Heart left ventricle (tissue), 16 donors: ENCODE data around the gene WHAMM. TPM values are rescaled to one million over a fixed set of nuclear protein-coding genes. Genes with fewer than 3 reads are reported as not detected.

Source experiments
- ATAC-seq, 4 donors: fragments of 200-7000 bp; cut with Tn5 transposase; one replicate each; pipeline ENCODE4 v1.9.1; 2020 to 2022; ENCODE audit warnings: moderate library complexity in 4 of 4, mild to moderate bottlenecking in 3 of 4, moderate number of reproducible peaks in 1 of 4
- DNase-seq, 5 donors: peaks; one replicate each; pipeline ENCODE4 v3.0.0-alpha.2; 2020
- H3K27ac ChIP-seq, 12 donors: fragments of 200-600 bp; sonication (generic) in 4 of 12; one replicate each; pipeline versions ENCODE4 v1.5.0 to v1.8.0; 2016 to 2022; ENCODE audit warnings: mild to moderate bottlenecking in 2 of 12
- H3K27me3 ChIP-seq, 9 donors: fragments of 200-600 bp; sonication (generic) in 2 of 9; one replicate each; pipeline versions ENCODE4 v1.5.1 to v1.8.0; 2016 to 2022; ENCODE audit warnings: mild to moderate bottlenecking in 3 of 9
- H3K36me3 ChIP-seq, 9 donors: fragments of 200-600 bp; sonication (generic) in 2 of 9; one replicate each; pipeline versions ENCODE4 v1.5.0 to v1.8.0; 2018 to 2022; ENCODE audit warnings: mild to moderate bottlenecking in 2 of 9
- H3K4me1 ChIP-seq, 12 donors: fragments of 200-600 bp; sonication (generic) in 4 of 12; one replicate each; pipeline versions ENCODE4 v1.5.0 to v1.8.0; 2016 to 2022; ENCODE audit warnings: mild to moderate bottlenecking in 3 of 12
- H3K4me3 ChIP-seq, 12 donors: fragments of 200-600 bp; sonication (generic) in 4 of 12; one replicate each; pipeline versions ENCODE4 v1.5.0 to v1.8.0; 2017 to 2022; ENCODE audit warnings: mild to moderate bottlenecking in 9 of 12, moderate library complexity in 4 of 12
- H3K9me3 ChIP-seq, 12 donors: fragments of 200-600 bp; sonication (generic) in 4 of 12; one replicate each; pipeline versions ENCODE4 v1.5.0 to v1.8.0; 2016 to 2022; ENCODE audit warnings: mild to moderate bottlenecking in 1 of 12
- CTCF ChIP-seq, 12 donors: fragments of 200-600 bp; sonication (generic) in 4 of 12; IDR thresholded peaks; one replicate each; pipeline versions ENCODE4 v1.5.0 to v1.8.0; 2018 to 2022; ENCODE audit warnings: antibody characterized with exemption in 12 of 12, mild to moderate bottlenecking in 5 of 12
- POLR2A ChIP-seq, 2 donors: fragments of 450-650 bp; IDR thresholded peaks; one replicate each; pipeline ENCODE4 v1.6.1; 2017; ENCODE audit warnings: antibody characterized with exemption in 2 of 2, mild to moderate bottlenecking in 2 of 2, moderate library complexity in 2 of 2
- WGBS, 4 donors: extraction: QIAGEN DNeasy Blood & Tissue Kit in 2 of 4; methylation state at CpG; one replicate each; pipeline versions ENCODE4 v1.1.5 to v1.1.7; 2013 to 2018; 5-methylcytosine and 5-hydroxymethylcytosine counted together
- intact Hi-C, 10 donors: fragments of 100-400 bp; cut with DNase I; formaldehyde crosslinking; loops; one replicate each; pipeline versions ENCODE4 v1.11.1 to v1.14.2; 2022
- polyA plus RNA-seq, 2 donors: library from polyadenylated mRNA; stranded (reverse); fragments of 200-250 nt; gene quantifications; one replicate each; pipeline ENCODE4 v1.2.3, GENCODE V29; 2013
- total RNA-seq, 9 donors: library from RNA; depleted of rRNA in 2 of 9; stranded (reverse); fragments of >200 nt in 2 of 9; fragmentation: NEBNext Ultra II Directional in 3 of 9; extraction: Animal tissue kit (Norgen Biotek cat#: 25700) in 3 of 9; gene quantifications; one replicate each; pipeline versions ENCODE4 v1.1.0 to v1.2.4, GENCODE V29; 2016 to 2023
- donor health status: ischemic (EF 13 %, LVEDD 7.1; RV severe dilation, severe dysfunction).
- donor health status: healthy with polysubstance abuse.
- donor health status: DM: no; HTN: yes; CAD: no.
- donor health status: DM: no; HTN: no; CAD: no.
- donor health status: ischemic (EF 25% LVEDD 6.9; RV normal size, moderate dysfunction).
- donor health status: ischemic (EF 25% LVEDD 5.7; RV mildly dilated, moderate dysfunction).
- donor health status: healthy.
- donor health status: DM: yes; HTN: yes; CAD: no.
- donor health status: ischemic (EF 35%, LVEDD 5.7; RV mildly dilated, moderate dysfunction).
- donor health status: nonischemic (EF 11% LVEDD 7.7; RV severe dilation, severe dysfunction).
- donor health status: DM: yes; HTN: yes; CAD: no.
- donor health status: PGD.
- donor health status: ischemic (EF 29% LVEDD 5.4; RV normal size, mild dysfunction).
- donor health status: nonischemic (EF 23%, LVEDD 6.1; RV moderate dilation, normal function).

WHAMM gene
- total and polyA plus RNA-seq, 11 donors, result 2.8 to 9.1 (median 6.3) TPM

- Histone ChIP-seq H3K27ac (no peak overlapping the region), H3K4me3 (no peak overlapping the region), H3K9me3 (peaks cover 0 to 5% (median 0%) of the 10 kb centered on the region in 12 donors), H3K4me1 (peaks cover 0 to 16% (median 11%) of the 10 kb centered on the region in 12 donors), H3K27me3 (no peaks in the 10 kb centered on the region), H3K36me3 (peaks cover 0 to 10% (median 0%) of the 10 kb centered on the region in 9 donors)
- TF ChIP-seq POLR2A (IDR thresholded peaks at IDR 0.05) (no peak), CTCF (IDR thresholded peaks at IDR 0.05) (no peak)
- DNase-seq (no peak), ATAC-seq (no peak)
- intact Hi-C loops, result loop anchor here in 2 of 10 donors (5.0 kb wide), 1 partner anchor 156 kb away; no protein-coding TSS in a partner anchor
- WGBS, 4 donors, result 89 to 96% (median 91%) methylated on average over 4 of the region's 4 CpGs
Observed at GRCh38 chr15:82846621-82847020, 37.2 kb downstream of the WHAMM start.

GRCh38 chr15:82847703-82848102 lies 38.3 kb downstream of the WHAMM start:
- peaks cover 0 to 10% (median 0%) of the 10 kb centered on the region in 9 donors for H3K36me3 ChIP-seq
- H3K4me1 ChIP-seq, result peaks cover 0 to 16% (median 11%) of the 10 kb centered on the region in 12 donors
- no peak for ATAC-seq
- peaks cover 0 to 5% (median 0%) of the 10 kb centered on the region in 12 donors for H3K9me3 ChIP-seq
- intact Hi-C loops, result loop anchor here in 3 of 10 donors (2.0 to 5.0 kb wide), 2 partner anchors 153 to 155 kb away; no protein-coding TSS in a partner anchor
- H3K27me3 ChIP-seq, result no peaks in the 10 kb centered on the region
- DNase-seq, result no peak
- TF ChIP-seq POLR2A (IDR thresholded peaks at IDR 0.05) (no peak), CTCF (IDR thresholded peaks at IDR 0.05) (no peak)
- H3K4me3 ChIP-seq, result no peak overlapping the region
- 66 to 79% (median 73%) methylated on average over 4 to 8 of the region's 8 CpGs for WGBS, 4 donors
- H3K27ac ChIP-seq, result no peak overlapping the region

- WGBS, 4 donors, result 82 to 85% (median 85%) methylated on average over 7 to 9 of the region's 9 CpGs
- DNase-seq (no peak), ATAC-seq (no peak)
- Histone ChIP-seq H3K4me3 (no peak overlapping the region), H3K9me3 (peaks cover 0 to 5% (median 0%) of the 10 kb centered on the region in 12 donors), H3K27me3 (no peaks in the 10 kb centered on the region), H3K36me3 (peaks cover 0 to 10% (median 0%) of the 10 kb centered on the region in 9 donors), H3K27ac (no peak overlapping the region), H3K4me1 (peaks cover 0 to 16% (median 11%) of the 10 kb centered on the region in 12 donors)
- intact Hi-C loops, result loop anchor here in 3 of 10 donors (2.0 to 5.0 kb wide), 2 partner anchors 152 to 154 kb away; no protein-coding TSS in a partner anchor
- no peak for TF ChIP-seq CTCF (IDR thresholded peaks at IDR 0.05)
- TF ChIP-seq POLR2A (IDR thresholded peaks at IDR 0.05), result no peak
Observed at GRCh38 chr15:82848241-82848993, 39.0 kb downstream of the WHAMM start.
